ENCODE measurements around the gene ZDHHC14.

DNA sequence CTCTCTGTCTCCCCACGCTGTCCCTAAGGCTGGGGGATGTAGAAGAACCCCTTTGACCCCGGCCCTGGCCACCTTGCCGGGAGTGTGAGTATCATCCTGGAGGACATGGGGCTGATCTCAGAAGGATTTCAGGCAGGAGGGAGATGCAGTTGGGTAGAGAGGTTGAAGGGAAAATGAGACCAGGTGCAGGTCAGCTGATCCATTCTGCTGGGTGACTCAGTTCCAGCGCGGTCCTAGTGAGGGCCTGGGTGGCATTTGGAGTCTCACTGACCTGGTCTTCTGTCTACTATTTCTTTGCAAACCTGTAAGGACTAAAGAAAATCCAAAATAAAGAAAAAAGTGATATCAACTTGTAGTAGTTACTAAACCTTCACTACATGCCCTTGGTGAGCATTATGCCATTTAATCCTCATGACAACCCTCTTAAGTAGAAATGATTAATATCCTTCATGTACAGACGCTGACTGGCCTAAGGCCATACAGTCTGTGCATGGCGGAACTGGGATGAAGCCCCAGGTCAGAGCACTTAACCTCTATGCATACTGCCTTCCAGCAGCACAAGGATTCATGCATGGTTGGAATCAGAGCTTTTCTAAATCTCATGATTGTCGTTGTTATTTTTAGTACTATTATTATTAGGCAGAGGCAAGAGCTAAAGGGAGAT is 106.3 kb downstream of the ZDHHC14 start:
- no peak for TF ChIP-seq CTCF (conservative IDR thresholded peaks at IDR 0.05 in 1 of 2, IDR thresholded peaks at IDR 0.05 in 1 of 2; ENCODE audit: extremely low read depth in 1 of 2, insufficient read depth in 1 of 2, low read depth in 1 of 2, low read length in 2 of 2)
- TF ChIP-seq EZH2 (IDR thresholded peaks at IDR 0.05; ENCODE audit: borderline replicate concordance, low read length): no peak
